Gastrocnemius medialis (tissue), 4 donors: ENCODE data around the gene MTG2.

Experiments used
- CTCF ChIP-seq, 5 experiments: fragments of 450-650 bp in 3 of 5; fragments of 200-600 bp in 2 of 5; sonication (generic) in 2 of 5; IDR thresholded peaks in 4 of 5; conservative IDR thresholded peaks in 1 of 5; 1 replicate in 4 of 5; 2 replicates in 1 of 5; pipeline ENCODE4 v1.5.1; 2016 to 2019; ENCODE audit warnings: antibody characterized with exemption in 5 of 5, mild to moderate bottlenecking in 3 of 5, moderate library complexity in 3 of 5
- POLR2A ChIP-seq, 2 donors: fragments of 450-650 bp; IDR thresholded peaks; one replicate each; pipeline ENCODE4 v1.6.1; 2017; ENCODE audit warnings: antibody characterized with exemption in 2 of 2, mild to moderate bottlenecking in 2 of 2, moderate library complexity in 2 of 2

DNA sequence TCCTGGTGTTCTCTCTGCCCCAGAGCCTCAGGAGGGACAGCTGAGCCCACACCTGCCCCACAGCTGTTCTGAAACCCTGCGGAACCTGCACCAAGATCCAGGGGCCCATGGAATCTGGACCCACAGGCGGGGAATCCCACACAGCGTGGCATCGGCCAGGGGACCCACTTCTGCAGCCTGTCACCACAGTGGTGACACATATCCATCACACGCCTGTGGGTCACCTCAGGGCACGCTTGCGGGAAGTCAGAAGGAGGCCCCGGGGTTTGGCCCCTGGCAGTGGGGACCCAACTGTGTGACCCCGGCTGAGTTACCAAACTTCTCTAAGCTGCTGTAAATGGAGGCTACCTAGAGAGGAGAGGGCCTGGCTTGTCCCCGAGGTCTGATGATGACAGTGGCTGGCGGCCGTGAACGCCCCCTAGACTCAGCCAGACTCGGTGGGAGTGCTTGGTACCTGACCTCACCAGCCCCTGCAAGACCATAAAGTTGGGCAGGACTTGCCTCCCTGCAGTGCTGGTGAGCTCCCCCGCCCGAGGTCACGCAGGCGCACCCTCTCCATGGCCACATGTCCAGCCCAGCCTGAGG is 39.5 kb downstream of the MTG2 start:
- TF ChIP-seq POLR2A (IDR thresholded peaks at IDR 0.05) (no peak), CTCF (IDR thresholded peaks at IDR 0.05 in 4 of 5, conservative IDR thresholded peaks at IDR 0.05 in 1 of 5) (no peak)
